Fibroblast of peridontal ligament (primary cell): ENCODE measurements around the gene IGSF11.

Source experiments
- DNase-seq: peaks from one replicate; pipeline ENCODE4 v3.0.0-alpha.2; 2010; ENCODE audit errors: extremely low read depth

The IGSF11 gene

DNA sequence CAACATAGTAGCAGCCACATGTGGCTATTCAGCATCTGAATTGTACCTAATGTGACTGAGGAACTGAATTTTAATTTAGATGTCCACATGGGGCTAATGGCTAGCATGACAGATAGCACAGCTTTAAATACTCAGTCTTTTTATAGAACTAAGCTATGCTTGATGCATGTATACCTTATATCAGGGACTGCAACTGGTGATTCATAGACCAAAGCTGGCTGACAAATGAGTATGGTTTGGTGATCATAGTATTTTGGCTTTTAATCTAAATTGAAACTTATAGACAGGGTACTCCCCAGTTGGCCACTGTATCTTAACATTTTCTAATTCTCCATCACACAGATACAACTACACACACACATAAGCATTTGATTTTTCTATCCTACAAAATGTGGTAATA, 83.6 kb downstream of the IGSF11 start:
- DNase-seq, result no peak

DNA sequence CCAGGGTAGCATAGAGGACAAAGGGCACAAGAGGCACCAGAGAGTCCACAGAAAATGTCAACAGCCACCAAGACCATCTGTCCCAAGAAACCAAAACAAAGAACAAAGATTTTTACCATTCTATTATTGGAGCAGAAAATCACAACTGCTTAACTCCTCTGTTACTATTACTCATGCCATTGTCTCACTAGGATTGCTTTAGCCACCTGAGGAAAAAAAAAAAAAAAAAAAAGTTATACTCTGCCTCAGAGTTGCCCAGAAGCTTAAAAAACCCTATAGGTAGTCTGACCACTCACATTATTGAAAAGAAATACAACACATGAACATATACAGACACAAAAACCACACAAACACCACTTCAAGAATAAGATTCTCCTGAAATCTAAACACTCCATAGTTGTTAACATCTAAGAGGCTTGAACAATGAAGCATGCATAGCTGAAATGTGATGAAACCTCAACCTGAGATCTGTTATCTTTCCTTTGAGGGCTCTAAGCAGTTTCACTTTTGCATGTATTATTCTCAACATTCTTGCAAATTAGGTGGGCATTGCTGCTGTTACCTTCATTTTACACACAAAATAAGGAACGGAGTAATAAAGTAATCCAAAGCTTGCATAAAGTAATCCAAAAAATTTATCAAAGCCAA, 85.4 kb downstream of the IGSF11 start:
- DNase-seq, result no peak

DNA sequence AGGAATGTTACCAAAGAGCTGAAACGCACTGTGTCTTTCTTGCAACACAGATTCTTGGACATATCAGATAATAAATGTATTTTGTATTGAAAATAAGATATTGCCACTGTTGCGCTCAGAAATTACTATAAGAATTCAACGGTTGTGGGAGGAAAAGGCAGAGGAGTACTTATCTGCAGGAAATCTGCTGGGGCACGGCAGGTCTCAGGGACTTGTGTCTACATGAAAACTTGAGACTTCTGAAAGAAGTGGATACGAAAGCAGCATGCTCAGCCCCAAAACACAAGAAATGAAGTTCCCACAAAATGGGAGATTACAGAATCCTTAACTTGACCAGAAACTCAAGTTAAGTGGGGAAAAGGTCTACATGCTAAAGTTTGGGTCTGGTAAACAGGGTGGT, 86.5 kb downstream of the IGSF11 start:
- no peak for DNase-seq

DNA sequence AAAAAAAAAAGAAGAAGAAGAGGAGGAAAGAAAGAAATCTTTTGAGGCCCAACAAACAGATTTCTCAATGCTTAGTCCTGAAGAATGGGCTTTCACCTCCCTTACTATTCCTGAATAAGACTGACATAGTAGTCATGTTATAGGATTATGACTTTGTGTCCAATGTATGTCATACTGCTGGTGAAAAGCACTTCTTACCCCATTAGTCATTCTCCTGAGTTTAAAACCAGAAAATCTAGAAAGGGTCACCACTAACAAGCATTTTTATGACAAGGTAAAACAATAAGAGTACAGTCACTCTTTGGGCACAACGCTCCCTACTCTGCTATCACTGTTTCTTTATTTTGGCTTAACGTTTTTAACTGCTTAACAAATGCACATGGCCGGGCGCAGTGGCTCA, 88.2 kb downstream of the IGSF11 start:
- no peak for DNase-seq

DNA sequence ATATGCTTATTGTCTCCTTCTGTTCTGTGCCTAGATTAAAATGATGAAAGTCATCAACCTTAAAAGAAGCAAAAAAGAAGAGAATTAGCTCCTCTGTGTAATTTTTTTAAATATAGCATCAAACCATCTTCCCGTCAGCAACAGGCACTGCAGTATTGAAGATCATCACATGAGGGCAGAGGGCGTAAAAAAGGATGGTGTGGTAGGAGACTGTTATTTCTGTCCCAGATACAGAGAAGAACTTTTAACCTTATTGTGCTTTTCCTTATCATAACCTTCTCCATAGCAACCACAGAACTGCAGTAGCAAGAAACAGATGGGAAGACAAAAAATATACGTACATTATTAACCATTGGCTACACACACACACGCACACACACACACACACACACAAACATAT, 88.8 kb downstream of the IGSF11 start:
- no peak for DNase-seq

DNA sequence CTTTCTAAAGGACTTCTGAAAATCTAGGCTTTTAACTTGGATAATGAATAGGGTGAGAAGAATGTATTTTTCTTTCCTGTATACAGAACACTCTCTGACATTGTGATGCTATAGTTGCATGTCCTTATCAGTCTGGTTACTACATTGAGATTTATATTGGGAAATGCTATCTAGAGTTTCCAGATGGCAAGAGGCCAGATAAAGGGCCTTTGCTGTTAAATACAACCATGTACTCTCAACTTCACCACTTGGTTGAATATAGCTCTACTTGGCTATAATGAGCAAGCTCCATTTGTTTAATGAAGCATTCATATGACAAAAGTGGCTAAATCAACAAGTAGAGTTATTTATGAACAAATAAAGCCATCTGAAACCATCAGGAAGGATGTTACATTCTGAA, 91.0 kb downstream of the IGSF11 start:
- no peak for DNase-seq

DNA sequence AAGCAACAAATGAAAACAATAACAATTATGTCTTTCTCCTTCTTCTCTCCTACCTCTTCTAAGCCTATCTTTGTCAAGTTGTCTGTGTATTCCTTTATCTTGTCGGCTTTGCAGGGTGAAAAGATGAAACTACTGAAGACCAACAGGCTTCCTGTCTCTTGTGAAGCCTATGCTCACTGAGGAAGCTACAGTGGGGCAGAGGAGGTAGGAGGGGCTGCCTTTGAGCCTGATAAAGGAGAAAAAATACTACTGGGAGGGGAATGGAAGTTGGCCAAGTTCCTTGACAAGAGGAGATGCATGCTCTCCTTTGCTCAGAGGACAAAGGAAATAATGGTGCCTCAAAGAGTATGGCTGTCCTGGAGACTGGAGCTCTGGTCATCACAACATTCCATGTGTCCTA, 92.0 kb downstream of the IGSF11 start:
- no peak for DNase-seq

DNA sequence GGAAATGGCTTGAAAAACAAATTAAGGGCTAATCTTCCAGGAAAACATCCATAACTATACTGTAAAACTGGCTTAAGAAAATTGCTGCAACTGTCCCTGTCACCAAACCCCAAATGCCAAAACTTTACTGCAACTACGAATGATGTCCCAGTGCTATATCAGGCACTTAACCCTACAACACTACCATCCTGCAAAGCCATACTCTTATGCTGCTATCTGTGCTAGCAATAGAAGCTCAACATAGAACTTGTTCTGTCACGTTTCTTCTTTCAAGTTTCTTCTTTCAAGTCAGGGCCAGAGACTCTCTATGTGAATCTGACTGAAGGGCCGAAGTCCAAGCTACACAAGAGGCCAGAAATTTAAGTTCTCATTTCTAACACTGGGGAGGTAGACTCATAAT, 92.5 kb downstream of the IGSF11 start:
- DNase-seq, result no peak

DNA sequence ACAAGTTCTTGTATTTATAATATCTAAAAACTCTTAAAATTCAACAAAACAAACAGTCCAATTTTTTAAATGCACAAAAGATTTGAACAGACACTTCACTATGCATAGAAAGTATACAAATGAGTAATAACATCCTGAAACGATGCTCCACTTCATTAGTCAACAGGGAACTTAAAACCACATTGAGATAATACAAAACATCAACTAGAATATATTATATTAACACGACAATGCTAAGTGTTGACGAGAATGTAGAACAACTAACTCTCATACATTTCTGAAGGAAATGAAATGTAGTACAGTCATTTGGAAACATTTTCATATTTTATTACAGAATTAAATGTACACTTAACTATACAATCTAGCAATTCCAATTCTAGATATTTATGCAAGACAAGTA, 93.4 kb downstream of the IGSF11 start:
- DNase-seq, result no peak

DNA sequence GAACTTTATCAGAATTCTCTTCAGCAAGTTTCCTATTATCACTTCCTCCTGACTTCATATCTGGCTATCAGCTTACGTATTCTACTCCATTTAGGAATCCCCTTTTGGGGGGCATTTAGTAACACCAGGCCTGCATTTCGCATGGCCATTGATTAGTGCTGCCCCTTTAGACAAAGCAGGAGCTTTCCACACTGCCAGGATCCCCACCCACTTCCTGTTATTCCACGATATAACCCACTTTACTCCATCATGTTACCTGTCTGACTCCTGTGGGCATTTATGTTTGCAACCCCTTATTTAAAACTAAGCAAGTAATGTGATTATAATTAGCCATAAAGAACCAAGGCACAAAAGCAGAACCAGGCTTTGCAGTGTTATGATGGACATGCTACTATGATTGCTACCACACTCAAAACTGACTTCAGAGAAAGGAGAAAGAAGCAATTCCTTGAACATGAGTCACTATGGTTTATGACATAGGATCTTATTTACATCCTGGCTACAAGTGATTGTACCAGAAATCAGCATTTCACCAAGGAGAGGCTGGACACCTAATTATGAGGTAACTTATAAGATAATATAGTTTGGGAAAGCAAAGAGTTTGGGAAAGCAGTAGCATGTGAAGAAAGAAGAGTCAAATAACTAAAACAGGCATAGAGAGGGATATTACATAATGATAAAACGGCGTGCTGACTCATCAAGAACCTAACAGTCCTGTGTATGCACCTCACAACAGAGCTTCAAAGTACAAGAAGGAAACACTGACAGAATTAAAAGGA, 96.3 kb downstream of the IGSF11 start:
- peak; percentile 4 for DNase-seq

DNA sequence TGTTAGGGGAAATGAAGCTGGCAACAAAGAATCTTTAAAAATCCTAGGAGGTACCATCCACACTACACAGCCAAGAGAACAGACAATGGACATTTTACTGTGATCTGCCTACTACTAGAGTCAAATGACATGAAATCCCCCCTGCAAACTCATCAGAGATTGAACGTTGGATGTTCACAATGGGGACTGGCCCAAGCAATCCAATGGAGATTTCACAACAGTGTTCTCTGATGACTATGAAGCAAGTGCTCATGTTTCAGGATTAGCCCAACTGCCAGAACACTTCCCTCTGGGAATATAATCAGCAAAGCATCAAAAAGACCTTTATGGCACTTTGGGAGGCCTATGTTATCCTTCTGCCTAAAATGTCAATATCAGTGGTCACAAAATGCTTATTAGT, 97.8 kb downstream of the IGSF11 start:
- DNase-seq, result peak; percentile 23

DNA sequence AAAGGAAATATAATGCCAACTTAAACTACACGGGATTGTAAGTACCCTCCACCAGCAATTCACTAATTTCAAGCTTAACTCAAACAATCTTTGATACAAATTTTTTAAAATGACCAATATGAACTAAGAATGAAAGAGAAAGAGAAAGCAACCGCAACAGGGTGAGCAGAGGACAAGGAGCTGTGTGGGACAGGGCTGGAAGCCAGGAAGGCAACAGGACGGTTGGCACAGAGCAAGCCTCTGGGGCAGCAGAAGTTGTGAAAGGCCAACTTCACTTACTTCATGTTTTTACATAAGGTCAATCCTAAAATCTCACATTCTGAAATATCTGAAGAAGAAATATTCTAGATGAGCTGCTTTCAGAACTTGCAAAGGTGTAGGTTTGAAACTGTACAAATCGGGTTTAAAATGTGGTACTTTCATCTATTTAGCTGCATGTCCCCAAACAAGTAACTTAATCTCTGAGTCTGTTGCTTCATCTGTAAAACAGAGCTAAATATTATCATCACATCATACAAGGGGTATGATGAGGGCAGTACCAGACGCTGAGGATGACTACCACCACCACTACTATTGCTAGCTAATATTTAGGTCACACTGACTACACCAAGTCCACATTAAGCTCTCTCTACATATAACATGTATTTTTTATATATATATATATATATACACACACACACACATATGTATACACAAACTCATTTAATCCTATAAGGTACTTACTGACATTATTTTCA, 101.7 kb downstream of the IGSF11 start:
- DNase-seq, result no peak

DNA sequence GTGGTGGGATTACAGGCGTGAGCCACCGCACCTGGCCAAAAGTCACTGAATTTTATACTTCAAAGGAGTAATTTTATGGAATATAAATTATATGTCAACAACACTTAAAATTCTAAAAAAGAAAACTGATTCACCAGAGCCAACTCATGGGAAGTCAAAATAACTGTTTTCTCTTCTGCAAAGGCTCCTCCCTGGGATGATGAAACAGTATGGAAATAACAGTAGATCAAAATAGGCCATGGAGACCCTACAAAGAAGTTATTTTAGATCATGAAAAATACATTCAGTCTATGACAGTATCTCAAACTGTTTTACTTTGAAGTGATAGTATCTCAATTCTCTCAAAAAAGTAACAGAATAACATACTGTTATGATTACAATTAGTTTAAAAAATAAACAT, 102.7 kb downstream of the IGSF11 start:
- DNase-seq, result no peak

DNA sequence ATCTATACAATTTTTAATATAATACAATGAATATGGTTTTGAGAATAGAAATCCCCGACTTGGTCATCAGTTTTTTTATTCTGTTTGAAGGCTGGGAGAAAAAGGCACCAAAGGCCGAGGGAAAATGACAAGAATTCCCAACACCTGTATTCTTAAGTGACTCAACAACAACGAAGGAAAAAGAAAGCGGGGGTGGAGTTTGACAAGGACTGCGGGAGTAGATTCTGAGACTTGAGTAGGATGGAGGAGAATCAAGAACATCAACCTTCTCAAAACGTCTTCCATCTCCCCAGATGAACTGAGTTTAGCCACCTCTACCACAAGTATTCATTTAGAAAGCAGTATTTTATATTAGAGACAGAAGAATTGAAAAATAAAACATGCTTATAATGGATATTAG, 107.2 kb downstream of the IGSF11 start:
- no peak for DNase-seq

DNA sequence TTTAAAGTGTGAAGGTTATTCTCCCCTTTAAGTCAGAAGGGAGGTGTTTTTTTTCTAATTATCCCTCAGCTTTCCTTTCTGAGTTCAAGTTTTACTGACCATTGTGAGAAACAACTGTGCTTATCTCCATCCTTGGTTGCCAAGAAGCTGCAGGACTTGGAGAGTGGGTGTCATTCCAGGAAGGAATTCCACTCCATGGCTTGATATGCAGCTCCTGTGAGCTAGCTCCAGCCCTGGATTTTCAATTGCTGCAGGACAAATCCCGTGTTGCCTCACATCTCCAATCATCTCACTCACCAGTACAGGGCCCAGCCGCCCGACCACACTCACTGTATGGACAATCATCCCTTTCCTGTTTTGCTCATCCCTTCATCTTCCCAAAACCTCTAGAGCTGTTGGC, 122.5 kb downstream of the IGSF11 start:
- no peak for DNase-seq

DNA sequence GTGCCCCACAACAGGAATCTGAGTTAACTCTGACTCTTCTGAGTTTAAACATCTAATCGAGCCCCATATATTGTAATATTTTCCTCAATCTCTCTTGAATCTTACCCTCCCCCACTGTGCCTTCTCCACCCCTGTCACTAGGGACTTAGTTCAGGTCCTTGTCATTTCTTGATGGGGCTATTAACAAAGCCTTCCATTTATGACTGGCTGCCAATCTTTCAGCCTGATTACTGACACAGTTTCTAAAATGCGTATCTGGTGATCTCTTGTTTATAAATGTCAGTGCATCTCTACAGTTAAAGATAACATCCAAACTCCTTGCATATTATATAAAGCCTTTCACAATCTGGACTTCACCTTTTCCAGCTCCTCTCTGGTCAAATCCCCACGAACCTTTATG, 124.3 kb downstream of the IGSF11 start:
- DNase-seq, result no peak

DNA sequence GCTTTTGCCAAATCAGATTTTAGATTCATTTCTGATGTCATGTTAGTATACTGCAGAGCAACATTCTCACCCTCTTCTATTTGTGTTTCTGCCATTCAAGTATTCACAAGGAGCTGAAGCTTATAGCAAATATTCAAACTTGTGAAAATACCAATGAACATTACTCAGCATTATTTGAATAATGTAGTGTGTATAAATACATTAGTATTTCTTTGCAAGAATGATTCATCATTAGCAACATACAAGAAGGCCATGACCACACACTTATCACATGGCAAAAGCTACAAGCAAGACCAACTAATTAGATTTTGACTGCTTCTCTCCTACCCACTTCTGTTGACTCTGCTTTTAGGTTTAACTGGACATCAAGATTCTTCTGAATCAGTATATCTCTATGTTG, 124.9 kb downstream of the IGSF11 start:
- no peak for DNase-seq

DNA sequence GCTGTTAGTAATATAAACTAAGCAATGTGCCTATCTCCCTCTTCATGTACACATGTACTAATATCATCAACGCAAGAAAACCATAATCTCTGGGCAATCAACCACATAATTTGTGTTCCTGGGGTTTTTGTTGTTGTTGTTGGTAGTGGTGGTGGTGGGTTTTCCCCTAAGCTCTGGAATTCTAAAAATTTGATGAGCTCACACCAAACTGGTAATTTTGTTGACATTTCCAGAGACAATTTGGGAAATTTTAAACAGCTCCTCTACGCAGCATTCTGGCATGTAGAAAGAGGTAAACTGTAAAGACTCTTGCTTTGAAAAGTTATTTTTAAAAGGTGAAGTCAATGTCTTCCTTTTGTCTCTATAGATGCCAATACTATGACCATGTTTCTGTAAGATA, 126.7 kb downstream of the IGSF11 start:
- no peak for DNase-seq

DNA sequence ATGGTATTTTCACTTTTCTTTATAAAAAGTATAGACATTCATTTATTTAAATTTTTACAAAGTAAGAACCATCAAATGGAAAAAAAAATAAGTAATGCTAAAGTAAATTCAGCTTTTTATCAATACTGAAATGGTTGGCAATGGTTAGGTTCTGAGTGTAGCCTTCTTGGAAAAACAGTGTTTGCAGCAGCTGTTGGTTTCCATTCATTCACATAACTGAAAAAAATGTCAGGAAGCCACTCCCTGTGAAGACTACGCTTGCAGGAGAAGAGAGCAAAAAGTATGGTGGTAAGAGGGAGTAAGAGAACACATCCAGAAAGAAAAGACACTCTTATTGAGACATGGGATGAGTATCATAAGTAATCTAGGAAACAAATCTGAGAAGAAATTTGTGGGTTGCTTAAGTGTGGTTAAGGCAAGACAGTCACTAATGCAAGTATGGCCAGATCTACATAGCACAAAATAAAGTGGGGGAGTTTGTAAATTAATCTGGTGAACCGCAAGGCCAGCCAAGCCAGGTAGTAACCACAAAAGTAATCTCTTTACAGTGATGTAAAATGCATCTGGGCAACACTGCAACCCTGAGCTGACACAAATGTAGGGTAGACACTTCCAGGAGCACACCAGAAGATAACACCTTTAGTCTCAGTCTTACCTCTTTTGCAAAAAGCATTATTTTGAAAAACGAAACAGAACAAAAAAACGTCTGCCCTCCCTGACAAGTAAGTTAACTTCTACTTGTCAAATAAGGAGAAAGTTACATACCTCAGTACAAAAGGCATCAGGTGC, 133.7 kb downstream of the IGSF11 start:
- no peak for DNase-seq

DNA sequence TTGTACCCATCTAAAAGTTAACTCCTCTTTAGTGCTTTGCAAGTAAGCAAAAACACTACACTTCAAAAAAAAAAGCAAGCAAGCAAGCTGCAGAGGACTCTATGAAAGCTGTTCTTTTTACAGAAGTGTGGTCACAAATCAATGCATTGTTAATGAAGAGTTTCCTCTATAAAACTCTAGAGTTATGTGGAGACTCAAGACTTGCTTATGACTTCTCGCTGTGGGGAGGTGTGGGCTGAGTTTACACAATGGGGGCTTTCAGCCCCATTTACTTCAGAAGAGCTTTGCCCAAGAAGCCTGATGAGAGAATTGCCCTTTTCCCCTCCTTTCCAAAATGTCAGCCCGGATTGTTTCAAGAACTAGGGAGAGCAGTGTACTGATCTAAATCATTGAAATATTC, 144.4 kb downstream of the IGSF11 start:
- DNase-seq, result no peak

DNA sequence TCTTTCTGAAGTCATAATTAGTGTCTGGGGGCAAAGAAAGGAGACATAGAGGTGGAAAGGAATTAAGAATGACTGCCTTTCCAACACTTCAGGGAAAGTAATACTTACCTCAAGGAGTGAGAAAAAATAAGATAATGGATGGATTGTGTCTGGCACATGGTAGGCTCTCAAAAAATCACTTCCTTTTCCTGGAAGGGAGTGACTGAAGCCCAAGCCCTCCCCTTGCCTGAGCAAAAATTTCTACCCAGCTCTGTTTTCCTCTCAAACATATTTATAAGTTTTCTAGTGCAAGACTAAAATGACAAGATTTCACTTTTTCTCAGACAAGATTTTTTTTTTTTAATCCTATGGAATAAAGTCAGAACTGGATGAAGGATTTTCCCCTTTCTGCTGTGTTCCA, 145.0 kb downstream of the IGSF11 start:
- no peak for DNase-seq

DNA sequence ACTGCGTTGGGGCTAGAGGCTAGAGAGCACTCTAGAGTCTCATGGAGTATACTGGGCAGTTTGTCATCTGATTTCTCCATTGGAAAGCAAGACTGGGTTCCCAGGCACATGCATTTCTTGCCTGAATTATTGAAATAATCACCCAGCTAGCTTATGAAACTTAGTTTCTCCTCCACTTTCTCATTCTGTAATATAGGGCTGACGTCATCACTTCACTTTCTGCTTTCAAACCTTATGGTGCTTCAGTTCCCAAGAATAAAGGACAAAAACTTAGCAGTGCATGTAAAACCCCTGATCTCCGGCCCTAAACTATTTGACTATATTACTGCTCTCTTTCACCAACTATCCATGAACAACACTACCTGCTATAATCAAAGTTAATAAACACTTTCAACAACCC, 147.9 kb downstream of the IGSF11 start:
- no peak for DNase-seq
